ENCODE data around the gene PCSK4.

Gene PCSK4

DNA sequence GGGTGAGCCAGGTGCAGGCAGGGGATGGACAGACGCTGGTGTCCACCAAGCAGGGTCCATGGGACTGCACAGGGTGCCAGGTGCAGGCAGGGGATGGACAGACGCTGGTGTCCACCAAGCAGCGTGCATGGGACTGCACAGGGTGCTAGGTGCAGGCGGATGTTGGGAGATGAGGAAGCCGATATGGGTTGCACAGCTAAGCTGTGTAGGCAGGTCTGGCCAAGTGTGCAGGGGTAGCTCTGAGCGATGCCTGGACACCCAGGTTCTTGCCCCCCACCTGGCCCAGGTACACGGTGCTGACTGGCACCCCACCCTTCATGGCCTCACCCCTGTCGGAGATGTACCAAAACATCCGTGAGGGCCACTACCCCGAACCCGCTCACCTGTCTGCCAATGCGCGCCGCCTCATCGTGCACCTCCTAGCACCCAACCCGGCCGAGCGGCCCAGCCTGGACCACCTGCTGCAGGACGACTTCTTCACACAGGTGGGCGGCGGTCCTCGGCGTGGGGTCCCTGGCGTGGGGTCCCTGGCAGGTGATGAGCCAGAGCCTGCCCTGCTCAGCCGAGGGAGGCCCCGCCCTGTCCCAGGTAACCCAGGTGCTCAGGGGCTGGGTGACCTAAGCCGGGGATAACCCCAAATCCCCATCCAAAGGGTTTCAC lies 37.6 kb upstream of the PCSK4 start:
- no peak overlapping the region for H2AFZ ChIP-seq (ENCODE audit: low read depth, low read length, severe bottlenecking)
- no peaks in the 10 kb centered on the region for H3K9me2 ChIP-seq (replicated peaks; ENCODE audit: insufficient read depth, low read length)
- no peaks in the 10 kb centered on the region for H3K9me3 ChIP-seq (ENCODE audit: insufficient read depth, low read length)
- no peaks in the 10 kb centered on the region for H3K36me3 ChIP-seq (ENCODE audit: low read length)
- no peaks in the 10 kb centered on the region for H4K20me1 ChIP-seq (ENCODE audit: low read depth, low read length)
- H3K9ac ChIP-seq (ENCODE audit: low read length), result no peak overlapping the region
- H3K79me2 ChIP-seq (ENCODE audit: insufficient read depth, low read length), result no peaks in the 10 kb centered on the region
- no peak overlapping the region for H3K27ac ChIP-seq (ENCODE audit: low read depth, low read length)
- H3K4me2 ChIP-seq (ENCODE audit: low read depth, low read length, poor library complexity, severe bottlenecking), result no peak overlapping the region
- no peak overlapping the region for H3K4me3 ChIP-seq (ENCODE audit: insufficient read depth, low read length, poor library complexity, severe bottlenecking)
- H3K27me3 ChIP-seq (ENCODE audit: low read length), result no peaks in the 10 kb centered on the region
- no peak for TF ChIP-seq EZH2phosphoT487 (conservative IDR thresholded peaks at IDR 0.05; ENCODE audit: low read length)
- TF ChIP-seq, protein P1, sequence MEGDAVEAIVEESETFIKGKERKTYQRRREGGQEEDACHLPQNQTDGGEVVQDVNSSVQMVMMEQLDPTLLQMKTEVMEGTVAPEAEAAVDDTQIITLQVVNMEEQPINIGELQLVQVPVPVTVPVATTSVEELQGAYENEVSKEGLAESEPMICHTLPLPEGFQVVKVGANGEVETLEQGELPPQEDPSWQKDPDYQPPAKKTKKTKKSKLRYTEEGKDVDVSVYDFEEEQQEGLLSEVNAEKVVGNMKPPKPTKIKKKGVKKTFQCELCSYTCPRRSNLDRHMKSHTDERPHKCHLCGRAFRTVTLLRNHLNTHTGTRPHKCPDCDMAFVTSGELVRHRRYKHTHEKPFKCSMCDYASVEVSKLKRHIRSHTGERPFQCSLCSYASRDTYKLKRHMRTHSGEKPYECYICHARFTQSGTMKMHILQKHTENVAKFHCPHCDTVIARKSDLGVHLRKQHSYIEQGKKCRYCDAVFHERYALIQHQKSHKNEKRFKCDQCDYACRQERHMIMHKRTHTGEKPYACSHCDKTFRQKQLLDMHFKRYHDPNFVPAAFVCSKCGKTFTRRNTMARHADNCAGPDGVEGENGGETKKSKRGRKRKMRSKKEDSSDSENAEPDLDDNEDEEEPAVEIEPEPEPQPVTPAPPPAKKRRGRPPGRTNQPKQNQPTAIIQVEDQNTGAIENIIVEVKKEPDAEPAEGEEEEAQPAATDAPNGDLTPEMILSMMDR (IDR thresholded peaks at IDR 0.05; ENCODE audit: insufficient read depth, low read length, poor library complexity, severe bottlenecking), result no peak
- H3F3A ChIP-seq (ENCODE audit: insufficient read depth), result no peaks in the 10 kb centered on the region

DNA sequence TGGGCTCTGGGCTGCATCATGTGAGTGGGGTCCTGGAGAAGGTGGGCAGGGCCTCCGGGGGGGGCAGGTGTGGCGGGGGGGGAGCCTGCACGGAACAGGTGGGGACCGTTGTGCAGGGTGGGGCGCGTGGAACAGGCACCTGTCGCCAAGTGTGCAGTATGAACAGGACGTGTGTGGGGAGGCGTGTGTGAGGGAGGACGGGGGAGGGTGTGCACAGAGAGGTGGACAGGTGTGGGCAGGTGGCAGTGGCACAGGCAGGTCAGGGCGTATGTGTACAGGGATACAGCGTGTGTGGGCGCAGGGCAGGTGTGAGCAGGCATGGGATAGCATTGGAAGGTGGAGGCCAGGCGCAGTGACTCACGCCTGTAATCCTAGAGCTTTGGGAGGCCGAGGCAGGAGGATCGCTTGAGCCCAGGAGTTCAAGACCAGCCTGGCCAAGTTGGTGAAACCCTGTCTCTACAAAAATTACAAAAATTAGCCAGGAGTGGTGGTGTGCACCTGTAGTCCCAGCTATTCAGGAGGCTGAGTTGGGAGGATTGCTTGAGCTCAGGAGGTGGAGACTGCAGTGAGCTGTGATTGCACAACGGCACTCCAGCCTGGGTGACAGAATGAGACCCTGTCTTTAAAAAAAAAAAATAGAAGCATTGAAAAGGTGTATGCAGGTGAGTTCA lies 37.0 kb upstream of the PCSK4 start:
- H3K4me3 ChIP-seq (ENCODE audit: insufficient read depth, low read length, poor library complexity, severe bottlenecking), result no peak overlapping the region
- H3F3A ChIP-seq (ENCODE audit: insufficient read depth), result no peaks in the 10 kb centered on the region
- H3K27me3 ChIP-seq (ENCODE audit: low read length), result no peaks in the 10 kb centered on the region
- no peaks in the 10 kb centered on the region for H4K20me1 ChIP-seq (ENCODE audit: low read depth, low read length)
- H3K4me2 ChIP-seq (ENCODE audit: low read depth, low read length, poor library complexity, severe bottlenecking), result no peak overlapping the region
- no peaks in the 10 kb centered on the region for H3K79me2 ChIP-seq (ENCODE audit: insufficient read depth, low read length)
- no peak overlapping the region for H2AFZ ChIP-seq (ENCODE audit: low read depth, low read length, severe bottlenecking)
- no peaks in the 10 kb centered on the region for H3K36me3 ChIP-seq (ENCODE audit: low read length)
- H3K9me2 ChIP-seq (replicated peaks; ENCODE audit: insufficient read depth, low read length), result no peaks in the 10 kb centered on the region
- no peak overlapping the region for H3K9ac ChIP-seq (ENCODE audit: low read length)
- no peaks in the 10 kb centered on the region for H3K9me3 ChIP-seq (ENCODE audit: insufficient read depth, low read length)
- TF ChIP-seq, protein P1 (IDR thresholded peaks at IDR 0.05; ENCODE audit: insufficient read depth, low read length, poor library complexity, severe bottlenecking), result no peak
- TF ChIP-seq EZH2phosphoT487 (conservative IDR thresholded peaks at IDR 0.05; ENCODE audit: low read length), result no peak
- no peak overlapping the region for H3K27ac ChIP-seq (ENCODE audit: low read depth, low read length)

DNA sequence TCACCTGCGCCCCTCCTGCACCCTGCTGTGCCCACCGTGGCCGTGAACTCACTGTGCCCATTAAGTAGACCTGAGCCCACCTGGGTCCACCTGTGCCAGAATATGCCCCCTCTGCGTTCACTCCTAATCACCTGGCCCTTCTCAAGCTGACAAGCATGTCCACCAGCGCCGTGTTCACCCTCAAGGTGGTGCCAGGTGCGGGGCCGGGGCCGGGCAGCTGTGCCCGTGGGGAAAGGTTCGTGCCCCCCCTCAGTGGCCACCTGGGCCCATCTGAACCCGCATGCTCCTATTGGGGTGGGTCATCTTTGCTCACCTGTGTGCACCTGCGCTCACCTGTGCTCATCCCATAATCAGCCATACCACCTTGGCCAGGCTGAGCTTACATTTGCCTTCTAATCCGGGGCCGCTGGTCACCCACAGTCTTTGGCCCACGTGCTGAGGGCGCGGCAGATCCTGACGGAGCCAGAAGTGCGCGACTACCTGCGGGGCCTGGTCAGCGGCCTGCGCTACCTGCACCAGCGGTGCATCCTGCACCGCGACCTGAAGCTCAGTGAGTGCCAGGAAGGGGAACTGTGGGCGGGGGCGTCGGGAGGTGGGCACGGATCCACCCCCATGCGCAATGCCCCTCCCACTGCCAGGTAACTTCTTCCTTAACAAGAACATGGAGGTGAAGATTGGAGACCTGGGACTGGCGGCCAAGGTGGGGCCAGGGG lies 36.1 kb upstream of the PCSK4 start:
- H3K4me3 ChIP-seq (ENCODE audit: insufficient read depth, low read length, poor library complexity, severe bottlenecking), result no peak overlapping the region
- H3F3A ChIP-seq (ENCODE audit: insufficient read depth), result no peaks in the 10 kb centered on the region
- no peak overlapping the region for H3K4me2 ChIP-seq (ENCODE audit: low read depth, low read length, poor library complexity, severe bottlenecking)
- H3K27ac ChIP-seq (ENCODE audit: low read depth, low read length), result no peak overlapping the region
- no peaks in the 10 kb centered on the region for H3K79me2 ChIP-seq (ENCODE audit: insufficient read depth, low read length)
- H4K20me1 ChIP-seq (ENCODE audit: low read depth, low read length), result no peaks in the 10 kb centered on the region
- TF ChIP-seq EZH2phosphoT487 (conservative IDR thresholded peaks at IDR 0.05; ENCODE audit: low read length), result no peak
- TF ChIP-seq, protein P1 (IDR thresholded peaks at IDR 0.05; ENCODE audit: insufficient read depth, low read length, poor library complexity, severe bottlenecking), result no peak
- no peaks in the 10 kb centered on the region for H3K9me3 ChIP-seq (ENCODE audit: insufficient read depth, low read length)
- no peak overlapping the region for H3K9ac ChIP-seq (ENCODE audit: low read length)
- H3K9me2 ChIP-seq (replicated peaks; ENCODE audit: insufficient read depth, low read length), result no peaks in the 10 kb centered on the region
- no peaks in the 10 kb centered on the region for H3K27me3 ChIP-seq (ENCODE audit: low read length)
- H2AFZ ChIP-seq (ENCODE audit: low read depth, low read length, severe bottlenecking), result no peak overlapping the region
- no peaks in the 10 kb centered on the region for H3K36me3 ChIP-seq (ENCODE audit: low read length)

Data from SU-DHL-6 (cell line).